H1 (cell line): Measurements from ENCODE around the gene CD248.
"Not testable (repeated sequence)": the region's sequence is repeated elsewhere in the genome, so short reads cannot be mapped to it uniquely, and the experiment has no call there.

Source experiments
- CEBPB ChIP-seq: IDR thresholded peaks from 2 replicates; pipeline ENCODE4 v1.6.1; 2012; ENCODE audit warnings: low read depth, low read length
- CTCF ChIP-seq, 3 experiments: IDR thresholded peaks; 1 replicate in 2 of 3; 2 replicates in 1 of 3; pipeline versions ENCODE4 v1.5.1 to v1.6.1; 2011; ENCODE audit warnings: low read length in 3 of 3, mild to moderate bottlenecking in 3 of 3, inconsistent platforms in 2 of 3, low read depth in 1 of 3, moderate library complexity in 1 of 3; ENCODE audit not compliant: insufficient read depth in 1 of 3; ENCODE audit errors: control extremely low read depth in 1 of 3
- EP300 ChIP-seq, 2 experiments: IDR thresholded peaks; 1 replicate in 1 of 2; 2 replicates in 1 of 2; pipeline ENCODE4 v1.6.1; 2011 to 2012; ENCODE audit warnings: low read depth in 2 of 2, low read length in 2 of 2, mild to moderate bottlenecking in 2 of 2, borderline replicate concordance in 1 of 2, inconsistent platforms in 1 of 2, moderate library complexity in 1 of 2
- HDAC2 ChIP-seq, 2 experiments: fragments of 300-600 bp in 1 of 2; sonication (generic) in 1 of 2; IDR thresholded peaks; 2 replicates each; pipeline ENCODE4 v1.6.1; 2011 to 2012; ENCODE audit warnings: low read depth in 2 of 2, low read length in 2 of 2, mild to moderate bottlenecking in 2 of 2, moderate library complexity in 2 of 2, borderline replicate concordance in 1 of 2, inconsistent platforms in 1 of 2
- PHF8 ChIP-seq: fragments of 200-600 bp; sonication (generic); conservative IDR thresholded peaks from 2 replicates; pipeline ENCODE4 v1.7.1; 2012; ENCODE audit warnings: low read depth, mild to moderate bottlenecking, inconsistent platforms, low read length, moderate library complexity
- POLR2A ChIP-seq, 2 experiments: IDR thresholded peaks; 1 replicate in 1 of 2; 2 replicates in 1 of 2; pipeline ENCODE4 v1.6.1; 2011; ENCODE audit warnings: low read depth in 2 of 2, low read length in 2 of 2, mild to moderate bottlenecking in 2 of 2; ENCODE audit errors: control extremely low read depth in 1 of 2
- RBBP5 ChIP-seq: IDR thresholded peaks from 2 replicates; pipeline ENCODE4 v1.7.1; 2012; ENCODE audit warnings: low read depth, mild to moderate bottlenecking, inconsistent platforms, low read length, moderate library complexity, borderline replicate concordance
- RNF2 ChIP-seq: fragments of 200-900, 300-1000 bp; sonication (generic); IDR thresholded peaks from 2 replicates; pipeline ENCODE4 v1.7.1; 2016; ENCODE audit warnings: borderline replicate concordance, low read depth, mild to moderate bottlenecking, antibody characterized with exemption, low read length; ENCODE audit not compliant: poor library complexity, severe bottlenecking; ENCODE audit errors: missing control alignments
- SUZ12 ChIP-seq: fragments of 200-600 bp; sonication (generic); IDR thresholded peaks from 2 replicates; pipeline ENCODE4 v1.6.1; 2012; ENCODE audit warnings: mild to moderate bottlenecking, inconsistent platforms, low read length, moderate library complexity, mixed read lengths
- ZNF274 ChIP-seq: IDR thresholded peaks from 2 replicates; pipeline ENCODE4 v1.7.0; 2012; ENCODE audit warnings: low read length, borderline replicate concordance; ENCODE audit errors: extremely low read depth

- TF ChIP-seq RBBP5; EP300 (IDR thresholded peaks at IDR 0.05; ENCODE audit: borderline replicate concordance in 1 of 2, low read depth in 2 of 2, low read length in 2 of 2); POLR2A (IDR thresholded peaks at IDR 0.05; ENCODE audit: control extremely low read depth in 1 of 2, low read depth in 2 of 2, low read length in 2 of 2); HDAC2 (IDR thresholded peaks at IDR 0.05; ENCODE audit: borderline replicate concordance in 1 of 2, low read depth in 2 of 2, low read length in 2 of 2); CEBPB; CTCF (IDR thresholded peaks at IDR 0.05; ENCODE audit: control extremely low read depth in 1 of 3, insufficient read depth in 1 of 3, low read depth in 1 of 3, low read length in 3 of 3); PHF8; RNF2; SUZ12; ZNF274: not testable (repeated sequence)
These were observed 3.4 kb upstream of the CD248 start for GRCh38 chr11:66320289-66320688.
